ENCODE data around the gene HERC2. TPM values are rescaled to one million over a fixed set of nuclear protein-coding genes. Genes with fewer than 3 reads are reported as not detected.

Gene HERC2
- total and polyA plus RNA-seq, 2 of the 8 experiments (the other 6 are each of a cell fraction or from before 2014, with no cell fraction given), result 83.0 to 88.7 TPM

- no peak for TF ChIP-seq E2F6 (IDR thresholded peaks at IDR 0.05)
- no peak for TF ChIP-seq ZNF274 (IDR thresholded peaks at IDR 0.05; ENCODE audit: borderline replicate concordance, extremely low read depth, low read length)
- TF ChIP-seq RNF2 (IDR thresholded peaks at IDR 0.05; ENCODE audit: borderline replicate concordance, low read depth, low read length, missing control alignments, poor library complexity, severe bottlenecking), result no peak
- TF ChIP-seq SP2 (IDR thresholded peaks at IDR 0.05; ENCODE audit: low read length), result no peak
These were observed 52.9 kb downstream of the HERC2 start (continued) for GRCh38 chr15:28269097-28269496.
